Stomach (tissue), 4 donors: ENCODE measurements around the gene MYO5A.

ENCODE experiments used
- CTCF ChIP-seq, 7 experiments: fragments of 450-650 bp in 4 of 7; fragments of 200-600 bp in 3 of 7; sonication (generic) in 3 of 7; IDR thresholded peaks; one replicate each; pipeline ENCODE4 v1.5.1; 2016 to 2019; ENCODE audit warnings: antibody characterized with exemption in 7 of 7, control low read depth in 2 of 7, mild to moderate bottlenecking in 1 of 7
- EP300 ChIP-seq: sonication (generic); formaldehyde crosslinking; IDR thresholded peaks from one replicate; pipeline ENCODE4 v1.6.1; 2017; ENCODE audit warnings: antibody characterized with exemption
- POLR2A ChIP-seq, 4 donors: fragments of 450-650 bp; IDR thresholded peaks; one replicate each; pipeline ENCODE4 v1.6.1; 2016; ENCODE audit warnings: antibody characterized with exemption in 4 of 4, control low read depth in 2 of 4, mild to moderate bottlenecking in 1 of 4, moderate library complexity in 1 of 4

DNA sequence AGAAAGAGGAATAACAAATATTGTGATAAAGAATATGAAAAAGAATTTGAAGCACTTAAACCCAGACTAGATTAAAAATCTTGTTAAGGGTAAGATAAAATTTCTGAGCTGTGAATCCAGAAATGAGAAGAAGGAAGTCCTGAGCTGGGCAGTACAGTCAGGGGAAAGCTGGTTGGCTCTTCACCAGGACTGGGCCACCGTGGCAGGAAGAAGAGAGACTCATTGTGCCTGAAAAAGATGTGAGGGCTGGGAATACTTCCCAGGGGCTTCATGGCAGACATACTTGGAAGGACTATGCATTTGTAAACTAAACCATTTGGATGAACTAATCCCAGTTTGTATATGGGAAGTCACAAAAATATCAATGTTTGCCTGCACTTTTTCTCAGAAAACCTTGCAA, 204.6 kb downstream of the MYO5A start:
- TF ChIP-seq CTCF (IDR thresholded peaks at IDR 0.05) (no peak), POLR2A (IDR thresholded peaks at IDR 0.05) (no peak), EP300 (no peak)
